NCI-H2196 (cell line): ENCODE results near the gene CDYL.

Experiments used
- DNase-seq: peaks from one replicate; lab custom pipeline; 2025; ENCODE audit not compliant: unreplicated experiment; lab: John Stamatoyannopoulos, UW

Gene CDYL

GRCh38 chr6:4958624-4959023 lies 182.4 kb downstream of the CDYL start:
- no peak for DNase-seq

GRCh38 chr6:4961322-4962168 lies 185.3 kb downstream of the CDYL start:
- no peak for DNase-seq

- no peak for DNase-seq
Observed at GRCh38 chr6:4962905-4963304, 186.7 kb downstream of the CDYL start.

- DNase-seq, result no peak
Observed at GRCh38 chr6:4964675-4965561, 188.7 kb downstream of the CDYL start.

- DNase-seq, result no peak
Observed at GRCh38 chr6:4965562-4966389, 189.6 kb downstream of the CDYL start.

GRCh38 chr6:4967301-4968030 lies 191.3 kb downstream of the CDYL start:
- DNase-seq, result no peak

GRCh38 chr6:4969609-4970285 lies 193.5 kb downstream of the CDYL start:
- no peak for DNase-seq

GRCh38 chr6:4970739-4971395 lies 194.7 kb downstream of the CDYL start:
- no peak for DNase-seq

GRCh38 chr6:4971851-4972250 lies 195.6 kb downstream of the CDYL start:
- no peak for DNase-seq

GRCh38 chr6:4972438-4972837 lies 196.2 kb downstream of the CDYL start:
- no peak for DNase-seq

GRCh38 chr6:4973415-4973814 lies 197.2 kb downstream of the CDYL start:
- no peak for DNase-seq

- peak; percentile 67 for DNase-seq
Observed at GRCh38 chr6:4973982-4974745, 198.0 kb downstream of the CDYL start.

GRCh38 chr6:4974962-4975361 lies 198.8 kb downstream of the CDYL start:
- no peak for DNase-seq

GRCh38 chr6:4975506-4975905 lies 199.3 kb downstream of the CDYL start:
- no peak for DNase-seq

- DNase-seq, result no peak
Observed at GRCh38 chr6:4977468-4977867, 201.3 kb downstream of the CDYL start.

GRCh38 chr6:4979426-4979825 lies 203.2 kb downstream of the CDYL start:
- DNase-seq, result no peak

- no peak for DNase-seq
Observed at GRCh38 chr6:4981761-4982160, 205.6 kb downstream of the CDYL start.

- DNase-seq, result no peak
Observed at GRCh38 chr6:4983322-4983721, 207.1 kb downstream of the CDYL start.

- DNase-seq, result no peak
Observed at GRCh38 chr6:4986999-4987398, 210.8 kb downstream of the CDYL start.
